Astrocyte (in vitro differentiated cells and primary cell): ENCODE measurements around the gene VWF. TPM values are rescaled to one million over a fixed set of nuclear protein-coding genes. Genes with fewer than 3 reads are reported as not detected.

Experiments used
- DNase-seq: peaks from one replicate; pipeline ENCODE4 v3.0.0-alpha.2; 2010; ENCODE audit warnings: low read depth
- FAIRE-seq: peaks from 2 replicates; lab custom pipeline; 2011; peaks lifted over from hg19 to GRCh38; lab: Jason Lieb, UNC
- H2AFZ ChIP-seq: 2 replicates; pipeline ENCODE4 v1.6.0; 2012; ENCODE audit warnings: low read depth, low read length, inconsistent platforms
- H3K27ac ChIP-seq: 2 replicates; pipeline ENCODE4 v1.5.1; 2011; ENCODE audit warnings: low read depth, low read length, inconsistent platforms
- H3K27me3 ChIP-seq: 2 replicates; pipeline ENCODE4 v1.6.0; 2011; ENCODE audit warnings: low read length, inconsistent platforms; ENCODE audit not compliant: insufficient read depth
- H3K36me3 ChIP-seq: 2 replicates; pipeline ENCODE4 v1.5.1; 2011; ENCODE audit warnings: low read length, inconsistent platforms; ENCODE audit not compliant: insufficient read depth
- H3K4me1 ChIP-seq: 2 replicates; pipeline ENCODE4 v1.5.1; 2011; ENCODE audit warnings: low read length, inconsistent platforms; ENCODE audit not compliant: insufficient read depth
- H3K4me2 ChIP-seq: 2 replicates; pipeline ENCODE4 v1.6.0; 2012; ENCODE audit warnings: low read length, inconsistent platforms
- H3K4me3 ChIP-seq: 2 replicates; pipeline ENCODE4 v1.5.1; 2011; ENCODE audit warnings: low read depth, mild to moderate bottlenecking, low read length, inconsistent platforms; ENCODE audit not compliant: insufficient read depth
- H3K79me2 ChIP-seq: 2 replicates; pipeline ENCODE4 v1.6.0; 2012; ENCODE audit warnings: mild to moderate bottlenecking, low read length, inconsistent platforms; ENCODE audit not compliant: insufficient read depth
- H3K9ac ChIP-seq: 2 replicates; pipeline ENCODE4 v1.6.0; 2012; ENCODE audit warnings: mild to moderate bottlenecking, low read length, inconsistent platforms
- H3K9me3 ChIP-seq: 2 replicates; pipeline ENCODE4 v1.5.1; 2012; ENCODE audit warnings: low read depth, mild to moderate bottlenecking, low read length, inconsistent platforms; ENCODE audit not compliant: insufficient read depth
- H4K20me1 ChIP-seq: 2 replicates; pipeline ENCODE4 v1.6.0; 2012; ENCODE audit warnings: low read length, inconsistent platforms; ENCODE audit not compliant: insufficient read depth
- H3K27ac Mint-ChIP-seq: one replicate; pipeline ENCODE4 v1.8.0; 2021; ENCODE audit warnings: mild to moderate bottlenecking, mixed read lengths; ENCODE audit not compliant: unreplicated experiment
- H3K27me3 Mint-ChIP-seq: one replicate; pipeline ENCODE4 v1.8.0; 2021; ENCODE audit warnings: low read depth, mixed read lengths; ENCODE audit not compliant: unreplicated experiment
- H3K36me3 Mint-ChIP-seq: one replicate; pipeline ENCODE4 v1.8.0; 2021; ENCODE audit warnings: low read depth, mixed read lengths; ENCODE audit not compliant: unreplicated experiment
- H3K4me1 Mint-ChIP-seq: one replicate; pipeline ENCODE4 v1.8.0; 2021; ENCODE audit warnings: low read depth, mixed read lengths; ENCODE audit not compliant: unreplicated experiment
- H3K4me3 Mint-ChIP-seq: one replicate; pipeline ENCODE4 v1.8.0; 2021; ENCODE audit warnings: mild to moderate bottlenecking, moderate library complexity, mixed read lengths; ENCODE audit not compliant: unreplicated experiment
- H3K9me3 Mint-ChIP-seq: one replicate; pipeline ENCODE4 v1.8.0; 2021; ENCODE audit warnings: mild to moderate bottlenecking, mixed read lengths; ENCODE audit not compliant: unreplicated experiment
- CTCF ChIP-seq: IDR thresholded peaks from 2 replicates; pipeline ENCODE4 v1.5.1; 2011; ENCODE audit warnings: low read depth, mild to moderate bottlenecking, inconsistent platforms, low read length, moderate library complexity; ENCODE audit not compliant: insufficient read depth
- EZH2 ChIP-seq: IDR thresholded peaks from 2 replicates; pipeline ENCODE4 v1.6.1; 2012; ENCODE audit warnings: mild to moderate bottlenecking, low read length, inconsistent platforms; ENCODE audit not compliant: insufficient read depth
- total RNA-seq: library from RNA; stranded (reverse); gene quantifications from 2 replicates; pipeline ENCODE4 v1.2.1, GENCODE V29; 2021

VWF gene
- total RNA-seq, 1 donor from 2014 or later, result 0.23 TPM

GRCh38 chr12:6065863-6066199 is 58.6 kb downstream of the VWF start:
- H3K9ac ChIP-seq, result no peak overlapping the region
- H3K9me3 ChIP-seq, result no peaks in the 10 kb centered on the region
- TF ChIP-seq EZH2, result no peak
- no peak for TF ChIP-seq CTCF
- Mint-ChIP-seq H3K9me3 (no peaks in the 10 kb centered on the region), H3K27ac (no peak overlapping the region), H3K27me3 (peaks cover 14% of the 10 kb centered on the region), H3K4me3 (no peak overlapping the region), H3K36me3 (no peaks in the 10 kb centered on the region), H3K4me1 (peaks cover 23% of the 10 kb centered on the region)
- H3K27me3 ChIP-seq, result no peaks in the 10 kb centered on the region
- no peak overlapping the region for H3K27ac ChIP-seq
- no peak overlapping the region for H2AFZ ChIP-seq
- peaks cover 13% of the 10 kb centered on the region for H3K4me1 ChIP-seq
- no peak overlapping the region for H3K4me2 ChIP-seq
- H4K20me1 ChIP-seq, result no peaks in the 10 kb centered on the region
- no peaks in the 10 kb centered on the region for H3K36me3 ChIP-seq
- no peak overlapping the region for H3K4me3 ChIP-seq
- no peak for DNase-seq
- H3K79me2 ChIP-seq, result no peaks in the 10 kb centered on the region
- no peak for FAIRE-seq

- Histone ChIP-seq H3K27me3 (no peaks in the 10 kb centered on the region), H3K4me3 (no peak overlapping the region), H3K4me1 (peaks cover 13% of the 10 kb centered on the region), H3K9me3 (no peaks in the 10 kb centered on the region), H3K9ac (no peak overlapping the region), H3K4me2 (no peak overlapping the region), H4K20me1 (no peaks in the 10 kb centered on the region), H2AFZ (no peak overlapping the region), H3K27ac (no peak overlapping the region), H3K79me2 (no peaks in the 10 kb centered on the region), H3K36me3 (no peaks in the 10 kb centered on the region)
- no peaks in the 10 kb centered on the region for H3K9me3 Mint-ChIP-seq
- no peak for TF ChIP-seq CTCF
- no peak for TF ChIP-seq EZH2
- peaks cover 14% of the 10 kb centered on the region for H3K27me3 Mint-ChIP-seq
- no peak for FAIRE-seq
- H3K27ac Mint-ChIP-seq, result no peak overlapping the region
- H3K4me3 Mint-ChIP-seq, result no peak overlapping the region
- H3K36me3 Mint-ChIP-seq, result no peaks in the 10 kb centered on the region
- peaks cover 20% of the 10 kb centered on the region for H3K4me1 Mint-ChIP-seq
- DNase-seq, result no peak
Measured at GRCh38 chr12:6065131-6065862, 59.2 kb downstream of the VWF start.
